HG02981 (cell line): Measurements from ENCODE around the gene MICAL2.

Experiments used
- ATAC-seq: cut with Tn5 transposase; IDR thresholded peaks from one replicate; pipeline ENCODE4 v1.9.1; 2021; ENCODE audit warnings: mild to moderate bottlenecking, moderate library complexity; ENCODE audit not compliant: unreplicated experiment

MICAL2 gene

DNA sequence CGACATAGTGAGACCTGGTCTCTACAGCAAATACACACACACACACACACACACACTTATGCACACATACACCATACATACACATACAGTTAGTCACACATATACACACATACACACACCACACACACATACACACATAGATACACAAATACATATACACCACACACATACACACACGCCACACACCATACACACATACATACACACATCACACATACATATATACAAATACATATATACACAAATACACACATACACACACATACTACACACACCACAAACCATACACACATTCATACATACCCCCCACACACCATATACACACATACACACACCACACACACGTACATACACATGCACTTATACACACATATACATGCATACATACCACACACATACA, 57.7 kb downstream of the MICAL2 start:
- no peak for ATAC-seq

DNA sequence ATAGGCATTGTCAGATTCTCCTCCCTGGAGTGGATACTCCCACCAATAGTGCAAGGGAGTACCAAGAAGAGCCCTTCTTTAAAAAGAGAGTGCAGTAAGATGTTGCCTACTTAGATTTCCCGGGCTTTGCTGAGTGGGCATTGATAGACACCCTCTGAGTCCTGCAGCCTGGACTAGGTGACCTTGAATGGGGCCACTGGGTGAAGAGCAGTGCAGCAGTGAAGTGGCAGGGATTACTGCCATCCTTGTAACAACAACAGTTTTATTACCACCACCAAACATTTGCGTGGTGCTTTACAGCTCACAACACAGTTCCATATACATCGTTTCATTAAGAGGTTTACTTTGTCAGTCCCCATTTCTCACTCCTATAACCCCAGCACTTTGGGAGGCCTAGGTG, 59.4 kb downstream of the MICAL2 start:
- ATAC-seq: no peak

- ATAC-seq: no peak
Measured at GRCh38 chr11:12170501-12170900, 60.1 kb downstream of the MICAL2 start.

DNA sequence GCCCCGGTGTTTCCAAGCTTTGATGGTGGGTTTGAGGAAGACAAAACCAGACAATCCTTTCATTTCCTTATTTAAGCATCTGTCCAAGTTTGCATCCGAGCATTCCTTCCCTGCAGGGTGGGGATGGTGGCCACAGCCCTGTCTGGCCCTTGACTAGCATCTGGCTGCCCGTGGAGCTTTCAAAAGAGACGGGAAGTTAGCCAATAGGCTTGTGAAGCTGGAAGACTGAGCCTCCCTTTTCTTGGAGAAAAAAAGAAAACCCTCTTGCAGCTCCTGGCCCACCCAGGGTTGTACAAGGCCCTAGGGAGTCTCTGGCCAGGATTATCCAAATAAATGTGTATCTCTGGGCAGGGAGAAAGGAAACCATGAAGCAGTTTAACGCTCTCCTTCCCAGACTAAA, 60.6 kb downstream of the MICAL2 start:
- no peak for ATAC-seq

GRCh38 chr11:12171921-12172320, 61.5 kb downstream of the MICAL2 start:
- no peak for ATAC-seq

DNA sequence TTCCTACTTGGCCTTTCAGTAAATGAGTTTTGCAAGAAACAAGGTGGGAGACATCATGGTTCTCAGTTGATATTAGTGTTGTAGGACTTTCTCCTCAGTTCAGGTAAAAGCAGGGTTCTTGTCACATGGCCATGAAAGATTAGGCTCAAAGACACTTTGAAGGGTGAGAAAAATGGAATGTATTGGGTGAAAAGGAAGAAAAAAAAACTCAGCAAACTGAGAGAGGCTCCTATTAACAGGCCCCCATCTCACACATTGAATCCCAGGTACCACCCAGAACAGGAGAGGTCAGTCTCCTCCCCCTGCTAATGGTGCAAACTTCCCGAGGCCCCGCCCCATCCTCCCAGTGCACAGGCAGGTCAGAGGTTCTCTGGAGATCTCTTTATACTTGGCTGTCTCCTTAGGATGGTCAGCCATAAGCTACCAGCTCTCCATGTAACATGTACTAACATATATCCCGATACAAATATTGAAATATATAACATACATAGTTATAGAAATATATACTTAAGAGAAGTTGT, 62.2 kb downstream of the MICAL2 start:
- no peak for ATAC-seq

- no peak for ATAC-seq
Measured at GRCh38 chr11:12173111-12173510, 62.7 kb downstream of the MICAL2 start.

- ATAC-seq: peak; percentile 55
Measured at GRCh38 chr11:12174128-12174476, 63.7 kb downstream of the MICAL2 start.

DNA sequence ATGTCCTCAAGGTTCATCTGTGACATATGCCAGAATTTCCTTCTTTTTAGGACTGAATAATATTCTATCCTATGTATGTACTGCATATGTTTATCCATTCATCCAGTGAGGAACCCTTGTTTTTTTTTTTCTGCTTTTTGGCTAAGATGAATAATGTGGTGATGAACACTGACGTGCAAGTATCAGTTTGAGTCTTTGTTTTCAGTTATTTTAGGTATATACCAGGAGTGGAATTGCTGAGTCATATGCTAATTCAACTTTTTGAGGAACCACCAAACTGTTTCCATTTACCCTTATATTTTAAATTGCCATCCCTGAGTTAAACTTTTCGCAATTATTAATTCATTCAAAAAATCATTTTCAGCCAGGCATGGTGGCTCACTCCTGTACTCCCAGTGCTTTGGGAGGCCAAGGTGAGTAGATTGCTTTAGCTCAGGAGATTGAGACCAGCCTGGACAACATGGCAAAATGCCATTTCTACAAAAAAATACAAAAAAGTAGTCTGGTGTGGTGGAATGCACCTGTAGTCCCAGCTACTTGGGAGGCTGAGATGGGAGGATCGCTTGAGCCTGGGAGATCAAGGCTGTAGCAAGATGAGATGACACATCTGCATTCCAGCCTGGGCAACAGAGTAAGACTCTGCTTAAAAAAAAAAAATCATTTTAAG, 64.2 kb downstream of the MICAL2 start:
- peak; percentile 74 for ATAC-seq

DNA sequence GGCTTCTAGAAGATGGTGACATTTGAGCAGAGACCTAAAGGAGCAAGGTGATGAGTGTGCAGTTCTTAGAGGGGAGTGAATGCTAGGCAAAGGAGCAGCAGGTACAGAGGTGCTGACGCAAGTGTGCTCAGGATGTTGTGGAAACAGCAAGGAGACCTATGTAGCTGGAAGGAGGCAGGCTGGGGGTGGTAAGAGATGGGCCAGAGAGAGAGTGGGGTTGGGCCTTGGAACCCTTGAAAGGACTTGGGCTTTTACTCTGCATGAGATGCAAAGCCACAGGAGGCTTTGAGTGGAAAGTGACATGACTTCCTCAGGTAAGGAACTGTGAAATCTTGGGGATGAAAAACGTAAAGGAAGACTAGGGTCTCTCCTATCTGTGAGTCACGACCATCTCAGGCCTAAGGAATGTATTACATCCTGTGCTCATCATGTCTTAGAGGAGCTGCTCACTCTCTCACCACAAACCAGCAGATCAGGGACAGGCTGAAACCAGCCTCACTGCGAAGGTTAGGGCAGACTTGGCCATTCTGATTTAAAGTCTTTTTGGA, 65.4 kb downstream of the MICAL2 start:
- no peak for ATAC-seq

DNA sequence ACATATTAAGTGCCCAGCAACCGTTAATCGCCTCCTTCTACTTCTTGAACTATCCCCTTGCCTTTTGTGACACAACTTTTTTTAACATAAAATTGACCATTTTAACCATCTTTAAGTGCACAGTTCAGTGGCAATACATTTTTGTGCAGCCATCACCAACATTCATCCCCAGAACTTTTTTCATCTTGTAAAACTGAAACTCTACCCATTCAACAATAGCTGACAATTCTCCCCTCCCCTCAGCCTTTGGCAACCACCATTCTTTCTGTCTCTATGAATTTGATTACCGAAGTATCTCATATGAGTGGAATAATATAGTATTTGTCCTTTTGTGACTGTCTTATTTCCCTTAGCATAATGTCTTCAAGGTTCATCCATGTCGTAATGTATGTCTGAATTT, 66.0 kb downstream of the MICAL2 start:
- no peak for ATAC-seq

- ATAC-seq: no peak
Measured at GRCh38 chr11:12177739-12178338, 67.4 kb downstream of the MICAL2 start.

DNA sequence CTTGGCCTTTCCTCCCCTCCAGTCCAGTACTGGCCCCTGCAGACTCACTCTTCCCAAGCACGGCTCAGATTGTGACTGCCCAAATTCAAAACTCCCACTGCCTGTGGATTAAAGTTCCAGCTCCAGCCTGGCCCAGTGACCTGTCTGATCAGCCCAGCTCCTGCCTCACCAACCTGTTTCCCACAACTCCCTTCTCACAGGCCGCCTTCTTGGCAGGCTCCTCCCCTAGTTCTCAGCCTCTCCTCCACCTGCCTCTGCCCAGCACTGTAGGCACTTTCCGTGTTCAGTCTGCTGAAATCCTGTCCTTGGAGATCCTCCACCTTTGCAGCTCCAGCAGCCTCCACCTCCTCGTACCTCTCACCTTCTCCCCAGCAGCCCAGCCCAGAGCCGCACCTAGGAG, 68.6 kb downstream of the MICAL2 start:
- no peak for ATAC-seq

GRCh38 chr11:12179531-12179930, 69.1 kb downstream of the MICAL2 start:
- ATAC-seq: no peak

GRCh38 chr11:12180257-12181205, 70.1 kb downstream of the MICAL2 start:
- no peak for ATAC-seq

GRCh38 chr11:12182302-12182675, 71.9 kb downstream of the MICAL2 start:
- no peak for ATAC-seq

- ATAC-seq: no peak
Measured at GRCh38 chr11:12182676-12183541, 72.5 kb downstream of the MICAL2 start.

DNA sequence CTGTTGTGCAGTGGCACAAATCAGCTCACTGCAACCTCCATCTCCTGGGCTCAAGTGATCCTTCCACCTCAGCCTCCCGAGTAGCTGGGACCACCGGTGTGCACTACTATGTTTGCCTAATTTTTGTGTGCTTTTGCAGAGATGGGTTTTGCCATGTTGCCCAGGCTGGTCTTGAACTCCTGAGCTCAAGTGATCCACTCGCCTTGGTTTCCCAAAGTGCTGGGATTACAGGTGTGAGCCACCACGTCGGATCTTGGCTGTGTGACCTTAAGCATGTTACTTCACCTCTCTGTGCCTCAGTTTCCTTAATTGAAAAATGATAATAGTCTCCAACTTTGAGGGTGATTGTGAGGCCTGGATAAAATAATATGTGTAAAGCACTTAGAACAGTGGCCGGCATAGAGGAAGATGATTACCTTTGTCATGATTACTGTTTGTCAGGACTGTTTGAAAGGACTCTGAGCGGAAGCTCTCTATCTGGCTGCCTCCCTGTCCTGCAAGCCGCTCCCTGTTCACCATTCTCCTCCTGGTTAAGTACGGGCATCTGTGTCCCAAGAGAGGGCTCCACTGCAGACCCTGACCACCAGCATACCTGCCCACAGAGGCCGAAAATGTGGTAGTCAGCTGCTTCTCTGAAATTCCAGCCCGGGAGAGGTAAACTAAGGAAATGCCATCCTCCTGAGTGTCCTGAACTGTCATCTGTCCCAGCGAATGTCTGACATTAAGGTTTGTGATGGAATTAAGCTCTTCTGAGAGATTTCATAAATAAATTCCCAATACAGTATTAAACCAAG, 73.6 kb downstream of the MICAL2 start:
- ATAC-seq: no peak

GRCh38 chr11:12184699-12185098, 74.3 kb downstream of the MICAL2 start:
- no peak for ATAC-seq
